Panc1 (cell line): ENCODE measurements around the gene DCLRE1C. TPM values are rescaled to one million over a fixed set of nuclear protein-coding genes. Genes with fewer than 3 reads are reported as not detected.

Experiments
- ATAC-seq: fragments of 200-7000 bp; cut with Tn5 transposase; 2 replicates; pipeline ENCODE4 v1.9.1; 2020; ENCODE audit warnings: mild to moderate bottlenecking, moderate library complexity
- BruUV-seq: library from RNA; stranded (reverse); fragments of 400-500 nt; replicated peaks from 2 replicates; lab custom pipeline; 2021; lab: Mats Ljungman, UMichigan
- CTCF ChIA-PET: fragments of 300-600 bp; sonication (Branson Sonifier 250); formaldehyde crosslinking; loops from one replicate; lab custom pipeline; 2022; ENCODE audit warnings: antibody characterized with exemption; lab: Charles Lee
- POLR2A ChIA-PET: fragments of 300-600 bp; sonication (Branson Sonifier 250); formaldehyde crosslinking; loops from one replicate; lab custom pipeline; 2022; ENCODE audit warnings: antibody characterized with exemption; lab: Charles Lee
- DNase-seq: peaks from one replicate; pipeline ENCODE4 v3.0.0-alpha.2; 2010; ENCODE audit warnings: low read depth, low spot score
- H3K27ac ChIP-seq: 2 replicates; pipeline ENCODE4 v1.5.1; 2011; ENCODE audit warnings: mild to moderate bottlenecking, low read length, inconsistent platforms
- H3K27me3 ChIP-seq: fragments of 200-500 bp; sonication (Bioruptor generic); 2 replicates; pipeline ENCODE4 v1.6.0; 2014; ENCODE audit warnings: low read length, inconsistent platforms; ENCODE audit not compliant: control insufficient read depth, insufficient read depth
- H3K36me3 ChIP-seq: fragments of 200-500 bp; sonication (Bioruptor generic); 2 replicates; pipeline ENCODE4 v1.5.1; 2014; ENCODE audit warnings: inconsistent platforms, mild to moderate bottlenecking, low read length, moderate library complexity; ENCODE audit not compliant: control insufficient read depth, insufficient read depth
- H3K4me1 ChIP-seq: 2 replicates; pipeline ENCODE4 v1.5.1; 2011; ENCODE audit warnings: inconsistent platforms, mild to moderate bottlenecking, low read length, moderate library complexity; ENCODE audit not compliant: control insufficient read depth, insufficient read depth
- H3K4me3 ChIP-seq, 2 experiments: 2 replicates each; pipeline ENCODE4 v1.5.1; 2011 to 2012; ENCODE audit warnings: low read depth in 2 of 2, low read length in 2 of 2, mild to moderate bottlenecking in 2 of 2, inconsistent platforms in 1 of 2, moderate library complexity in 1 of 2
- H3K9me3 ChIP-seq: fragments of 200-500 bp; sonication (Bioruptor generic); 2 replicates; pipeline ENCODE4 v1.5.1; 2014; ENCODE audit warnings: low read depth, mild to moderate bottlenecking, inconsistent platforms, low read length, moderate library complexity; ENCODE audit not compliant: control insufficient read depth, insufficient read depth
- CTCF ChIP-seq: fragments of 450-650 bp; IDR thresholded peaks from 2 replicates; pipeline ENCODE4 v1.5.1; 2017; ENCODE audit warnings: mild to moderate bottlenecking
- POLR2AphosphoS5 ChIP-seq: IDR thresholded peaks from 2 replicates; pipeline ENCODE4 v1.6.1; 2012; ENCODE audit warnings: mild to moderate bottlenecking, low read depth, low read length, moderate library complexity
- SIN3A ChIP-seq: IDR thresholded peaks from 2 replicates; pipeline ENCODE4 v1.6.1; 2012; ENCODE audit warnings: low read depth, mild to moderate bottlenecking, low read length, moderate library complexity, borderline replicate concordance; ENCODE audit not compliant: insufficient read depth
- TCF7L2 ChIP-seq: IDR thresholded peaks from 2 replicates; pipeline ENCODE4 v1.6.1; 2011; ENCODE audit warnings: mild to moderate bottlenecking, low read depth, low read length, inconsistent platforms
- in situ Hi-C: cut with HindIII; loops from 2 replicates; pipeline ENCODE4 v1.10.0; 2016; ENCODE audit warnings: low sequenced_read_pairs, low pct_unique_long_range_greater_than_20kb
- intact Hi-C: fragments of 100-400 bp; cut with micrococcal nuclease; formaldehyde crosslinking; loops from one replicate; pipeline ENCODE4 v1.10.0; 2022; ENCODE audit not compliant: unreplicated experiment
- total RNA-seq: library from RNA; stranded (reverse); gene quantifications from one replicate; pipeline ENCODE4 v1.2.1, GENCODE V29; 2021; ENCODE audit not compliant: unreplicated experiment
- TF ChIP-seq, protein P1 (sequence below), 2 experiments: IDR thresholded peaks; 2 replicates each; pipeline ENCODE4 v1.6.1; 2011 to 2012; ENCODE audit warnings: low read depth in 2 of 2, control low read depth in 1 of 2, low read length in 1 of 2, mild to moderate bottlenecking in 1 of 2, moderate library complexity in 1 of 2; ENCODE audit not compliant: insufficient read depth in 1 of 2

The DCLRE1C gene
- total RNA-seq, 1 experiment from 2014 or later = 9.1 TPM

- no peak for DNase-seq
- ATAC-seq = no peak
- Histone ChIP-seq H3K9me3 (peaks cover 10% of the 10 kb centered on the region; the same call in 1 of the 2 replicates), H3K27me3 (no peaks in the 10 kb centered on the region), H3K4me3 (no peak overlapping the region), H3K27ac (no peak overlapping the region), H3K4me1 (no peaks in the 10 kb centered on the region), H3K36me3 (no peaks in the 10 kb centered on the region; the same call in none of the 2 replicates)
- intact Hi-C loops (no loop called here), in situ Hi-C loops (no loop called here)
- POLR2A ChIA-PET = no interaction called here
- CTCF ChIA-PET = no interaction called here
- no TSS peak for BruUV-seq
- TF ChIP-seq SIN3A (no peak), CTCF (no peak), TCF7L2 (no peak), POLR2AphosphoS5 (no peak)
- TF ChIP-seq, protein P1, sequence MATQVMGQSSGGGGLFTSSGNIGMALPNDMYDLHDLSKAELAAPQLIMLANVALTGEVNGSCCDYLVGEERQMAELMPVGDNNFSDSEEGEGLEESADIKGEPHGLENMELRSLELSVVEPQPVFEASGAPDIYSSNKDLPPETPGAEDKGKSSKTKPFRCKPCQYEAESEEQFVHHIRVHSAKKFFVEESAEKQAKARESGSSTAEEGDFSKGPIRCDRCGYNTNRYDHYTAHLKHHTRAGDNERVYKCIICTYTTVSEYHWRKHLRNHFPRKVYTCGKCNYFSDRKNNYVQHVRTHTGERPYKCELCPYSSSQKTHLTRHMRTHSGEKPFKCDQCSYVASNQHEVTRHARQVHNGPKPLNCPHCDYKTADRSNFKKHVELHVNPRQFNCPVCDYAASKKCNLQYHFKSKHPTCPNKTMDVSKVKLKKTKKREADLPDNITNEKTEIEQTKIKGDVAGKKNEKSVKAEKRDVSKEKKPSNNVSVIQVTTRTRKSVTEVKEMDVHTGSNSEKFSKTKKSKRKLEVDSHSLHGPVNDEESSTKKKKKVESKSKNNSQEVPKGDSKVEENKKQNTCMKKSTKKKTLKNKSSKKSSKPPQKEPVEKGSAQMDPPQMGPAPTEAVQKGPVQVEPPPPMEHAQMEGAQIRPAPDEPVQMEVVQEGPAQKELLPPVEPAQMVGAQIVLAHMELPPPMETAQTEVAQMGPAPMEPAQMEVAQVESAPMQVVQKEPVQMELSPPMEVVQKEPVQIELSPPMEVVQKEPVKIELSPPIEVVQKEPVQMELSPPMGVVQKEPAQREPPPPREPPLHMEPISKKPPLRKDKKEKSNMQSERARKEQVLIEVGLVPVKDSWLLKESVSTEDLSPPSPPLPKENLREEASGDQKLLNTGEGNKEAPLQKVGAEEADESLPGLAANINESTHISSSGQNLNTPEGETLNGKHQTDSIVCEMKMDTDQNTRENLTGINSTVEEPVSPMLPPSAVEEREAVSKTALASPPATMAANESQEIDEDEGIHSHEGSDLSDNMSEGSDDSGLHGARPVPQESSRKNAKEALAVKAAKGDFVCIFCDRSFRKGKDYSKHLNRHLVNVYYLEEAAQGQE (IDR thresholded peaks at IDR 0.05; ENCODE audit: insufficient read depth in 1 of 2, low read depth in 2 of 2, low read length in 1 of 2) = no peak
Observed at GRCh38 chr10:14916600-14916999, 37.3 kb downstream of the DCLRE1C start.

DNA sequence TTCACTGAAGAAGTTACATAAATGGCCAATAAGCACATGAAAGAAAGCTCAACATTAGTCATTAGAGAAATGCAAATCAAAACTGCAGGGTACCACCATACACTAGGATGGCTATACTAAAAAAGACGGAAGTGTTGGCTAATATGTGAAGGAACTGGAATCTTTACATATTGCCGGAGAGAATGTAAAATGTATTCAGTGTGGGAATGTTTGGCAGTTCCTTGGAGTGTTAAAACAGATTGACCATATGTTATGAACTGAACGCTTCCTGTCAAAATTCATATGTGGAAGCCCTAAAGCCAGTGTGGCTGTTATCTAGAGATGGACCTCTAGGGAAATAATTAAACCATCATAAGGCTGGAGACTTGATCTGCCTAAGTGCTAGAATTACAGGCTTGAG, 42.1 kb downstream of the DCLRE1C start:
- intact Hi-C loops = no loop called here
- CTCF ChIA-PET = no interaction called here
- no peak for DNase-seq
- H3K4me1 ChIP-seq = no peaks in the 10 kb centered on the region
- in situ Hi-C loops = no loop called here
- TF ChIP-seq SIN3A (no peak), CTCF (no peak), POLR2AphosphoS5 (no peak), TCF7L2 (no peak)
- TF ChIP-seq, protein P1 (IDR thresholded peaks at IDR 0.05; ENCODE audit: insufficient read depth in 1 of 2, low read depth in 2 of 2, low read length in 1 of 2) = no peak
- H3K27ac ChIP-seq = no peak overlapping the region
- no peaks in the 10 kb centered on the region for H3K27me3 ChIP-seq
- BruUV-seq = no TSS peak
- H3K9me3 ChIP-seq = peaks cover 4% of the 10 kb centered on the region; the same call in 1 of the 2 replicates
- peaks cover 3% of the 10 kb centered on the region; the same call in 1 of the 2 replicates for H3K36me3 ChIP-seq
- POLR2A ChIA-PET = no interaction called here
- no peak for ATAC-seq
- H3K4me3 ChIP-seq = no peak overlapping the region
